DOHH2 (cell line): Measurements from ENCODE around the gene REXO2.

Experiments
- EZH2phosphoT487 ChIP-seq: fragments of 200-600 bp; sonication (generic); IDR thresholded peaks from 2 replicates; pipeline ENCODE4 v1.6.1; 2017; ENCODE audit warnings: borderline replicate concordance, mild to moderate bottlenecking, antibody characterized with exemption, low read length, moderate library complexity, mixed read lengths
- TF ChIP-seq, protein P1 (sequence below): fragments of 200-600 bp; sonication (generic); IDR thresholded peaks from one replicate; pipeline ENCODE4 v1.5.1; 2014; ENCODE audit warnings: antibody characterized with exemption, mild to moderate bottlenecking, low read depth, low read length; ENCODE audit not compliant: poor library complexity, severe bottlenecking

DNA sequence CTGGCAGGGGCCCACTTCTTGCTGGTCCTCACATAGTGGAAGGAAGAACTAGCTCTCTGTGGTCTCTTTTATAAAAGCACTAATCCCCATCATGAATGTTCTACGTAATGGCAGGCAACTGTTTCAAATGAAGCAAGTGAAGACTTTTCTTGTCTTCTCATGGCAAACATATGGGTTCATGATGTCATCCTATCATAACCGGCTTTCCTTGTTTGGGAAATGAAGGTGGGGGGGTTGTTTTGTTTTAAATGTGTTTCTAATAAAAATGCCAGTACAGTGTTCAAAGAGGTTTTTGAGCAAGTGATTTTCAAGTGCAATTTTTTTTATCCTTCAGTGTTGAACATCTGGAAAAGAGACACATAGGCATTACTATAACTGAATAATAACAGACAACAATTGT is 33.4 kb downstream of the REXO2 start:
- TF ChIP-seq, protein P1, sequence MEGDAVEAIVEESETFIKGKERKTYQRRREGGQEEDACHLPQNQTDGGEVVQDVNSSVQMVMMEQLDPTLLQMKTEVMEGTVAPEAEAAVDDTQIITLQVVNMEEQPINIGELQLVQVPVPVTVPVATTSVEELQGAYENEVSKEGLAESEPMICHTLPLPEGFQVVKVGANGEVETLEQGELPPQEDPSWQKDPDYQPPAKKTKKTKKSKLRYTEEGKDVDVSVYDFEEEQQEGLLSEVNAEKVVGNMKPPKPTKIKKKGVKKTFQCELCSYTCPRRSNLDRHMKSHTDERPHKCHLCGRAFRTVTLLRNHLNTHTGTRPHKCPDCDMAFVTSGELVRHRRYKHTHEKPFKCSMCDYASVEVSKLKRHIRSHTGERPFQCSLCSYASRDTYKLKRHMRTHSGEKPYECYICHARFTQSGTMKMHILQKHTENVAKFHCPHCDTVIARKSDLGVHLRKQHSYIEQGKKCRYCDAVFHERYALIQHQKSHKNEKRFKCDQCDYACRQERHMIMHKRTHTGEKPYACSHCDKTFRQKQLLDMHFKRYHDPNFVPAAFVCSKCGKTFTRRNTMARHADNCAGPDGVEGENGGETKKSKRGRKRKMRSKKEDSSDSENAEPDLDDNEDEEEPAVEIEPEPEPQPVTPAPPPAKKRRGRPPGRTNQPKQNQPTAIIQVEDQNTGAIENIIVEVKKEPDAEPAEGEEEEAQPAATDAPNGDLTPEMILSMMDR = no peak
- TF ChIP-seq EZH2phosphoT487 = no peak
